GM12872 (cell line): Measurements from ENCODE around the gene CDK6.

Experiments
- CTCF ChIP-seq: IDR thresholded peaks from 3 replicates; pipeline ENCODE4 v1.5.1; 2011; ENCODE audit warnings: low read depth, mild to moderate bottlenecking, low read length, moderate library complexity; ENCODE audit not compliant: insufficient read depth

The CDK6 gene

GRCh38 chr7:92766461-92767003 is 69.8 kb downstream of the CDK6 start:
- TF ChIP-seq CTCF, result no peak

GRCh38 chr7:92765725-92766124 is 70.6 kb downstream of the CDK6 start:
- TF ChIP-seq CTCF, result no peak

DNA sequence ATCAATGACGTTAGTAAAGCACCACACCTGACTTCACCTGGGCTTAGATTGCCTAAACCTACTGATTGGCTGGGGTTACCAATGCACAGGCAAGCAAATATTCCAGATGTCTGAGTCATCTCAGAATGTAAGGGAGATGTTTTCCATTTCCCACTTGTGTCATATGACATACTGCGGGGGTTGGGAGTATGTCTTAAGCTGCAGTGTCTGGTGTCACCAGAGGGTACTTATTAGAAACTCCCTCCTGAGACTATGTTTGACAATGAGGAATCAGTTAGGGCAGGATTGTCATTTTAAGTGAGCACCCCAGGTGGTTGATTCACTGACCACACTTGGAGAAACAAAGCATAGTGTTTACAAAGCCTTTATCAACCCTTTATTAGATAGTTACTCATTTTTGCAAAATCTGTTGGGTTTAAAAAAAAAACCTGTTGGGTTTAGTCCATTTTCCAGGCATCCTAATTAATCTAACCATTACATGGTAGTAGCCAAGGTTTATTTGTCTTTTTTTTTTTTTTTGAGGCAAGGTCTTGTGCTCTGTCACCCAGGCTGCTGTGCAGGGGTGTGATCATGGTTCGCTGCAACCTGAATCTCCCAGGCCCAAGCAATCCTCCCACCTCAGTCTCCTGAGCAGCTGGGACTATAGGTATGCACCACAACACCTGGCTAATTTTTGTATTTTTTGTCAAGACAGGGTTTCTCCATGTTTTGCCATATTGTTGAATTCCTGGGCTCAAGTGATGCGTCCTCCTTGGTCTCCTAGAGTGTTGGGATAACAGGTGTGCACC is 72.5 kb downstream of the CDK6 start:
- no peak for TF ChIP-seq CTCF

GRCh38 chr7:92762851-92763250 is 73.5 kb downstream of the CDK6 start:
- no peak for TF ChIP-seq CTCF

DNA sequence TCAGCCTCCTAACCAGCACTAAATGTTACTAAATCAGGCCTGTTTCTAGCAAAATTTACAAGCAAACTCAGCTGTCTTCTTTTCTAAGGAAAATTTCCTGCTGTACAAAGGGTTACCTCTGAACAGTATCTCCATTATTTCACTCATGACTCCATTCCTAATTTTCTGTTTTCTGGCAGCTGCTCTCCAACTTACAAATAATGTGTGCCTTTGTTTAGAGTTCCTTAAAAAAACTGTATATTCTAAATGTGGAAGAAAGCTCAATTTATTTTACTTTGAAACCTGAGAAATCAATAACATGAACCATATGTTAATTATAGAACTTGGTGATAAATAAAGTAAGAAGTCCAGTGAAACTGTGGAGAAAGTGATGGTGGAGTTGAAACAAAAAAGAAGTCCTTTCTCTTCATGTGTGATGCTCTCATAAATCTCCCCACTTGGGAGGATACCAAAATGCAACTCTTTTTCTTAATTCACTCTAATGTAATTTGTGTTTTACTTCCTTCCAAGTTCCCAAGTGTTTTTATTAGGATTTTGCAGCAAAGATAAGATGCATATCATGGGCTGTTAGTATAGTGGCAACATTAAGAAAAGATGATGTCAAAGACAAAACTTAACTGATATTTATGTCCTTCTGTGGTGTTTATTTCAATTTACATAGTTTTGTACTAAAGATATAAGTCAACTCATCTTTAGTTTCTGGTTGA is 74.8 kb downstream of the CDK6 start:
- no peak for TF ChIP-seq CTCF

DNA sequence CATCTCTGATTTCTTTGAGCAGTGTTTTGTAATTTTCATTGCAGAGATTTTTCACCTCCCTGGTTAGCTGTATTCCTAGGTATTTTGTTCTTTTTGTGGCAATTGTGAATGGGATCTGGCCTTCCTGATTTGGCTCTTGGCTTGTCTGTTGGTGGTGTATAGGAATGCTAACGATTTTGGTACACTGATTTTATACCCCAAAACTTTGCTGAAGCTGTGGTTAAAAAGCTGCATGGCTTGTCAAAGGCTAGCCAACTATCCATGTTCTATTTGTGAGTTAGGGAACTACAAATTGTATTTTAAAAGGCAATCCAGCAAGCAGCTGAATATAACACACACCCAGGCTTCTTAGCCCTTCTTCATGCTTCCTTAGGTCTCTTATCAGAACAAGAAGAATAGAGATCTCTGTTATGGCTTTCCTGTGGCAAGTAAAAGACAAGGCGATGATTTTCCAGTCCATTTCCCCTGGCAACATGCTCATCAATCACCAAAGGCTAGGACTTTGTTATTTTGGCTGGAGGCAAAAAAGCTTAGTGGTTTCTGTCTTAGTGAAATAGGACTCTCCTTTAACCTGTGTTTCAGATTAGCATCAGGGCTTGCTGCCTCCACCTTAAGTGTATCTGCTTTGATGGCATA is 77.5 kb downstream of the CDK6 start:
- no peak for TF ChIP-seq CTCF

DNA sequence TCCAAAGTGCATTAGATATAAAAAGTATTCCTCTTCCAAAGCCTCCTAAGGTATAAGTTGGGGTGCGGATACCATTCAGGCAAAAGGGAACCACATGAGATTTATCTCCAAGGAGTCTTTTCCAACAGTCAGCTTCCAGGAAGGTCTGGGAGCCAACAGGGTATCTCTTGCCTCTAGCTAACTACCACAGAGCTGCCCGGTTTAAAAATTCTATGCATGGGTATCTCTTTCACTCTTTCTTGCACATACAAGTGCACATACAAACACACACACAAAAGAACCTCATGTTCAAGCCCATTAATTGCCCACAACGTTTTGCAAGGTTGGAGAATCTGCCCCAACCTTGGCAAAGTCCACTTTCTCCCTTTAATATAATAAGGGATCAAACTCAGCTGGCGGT is 80.7 kb downstream of the CDK6 start:
- TF ChIP-seq CTCF, result no peak
